GM23338 (cell line): ENCODE results near the gene PROCA1. TPM values are rescaled to one million over a fixed set of nuclear protein-coding genes. Genes with fewer than 3 reads are reported as not detected.

Source experiments
- ATAC-seq: fragments of 200-7000 bp; cut with Tn5 transposase; 3 replicates; pipeline ENCODE4 v1.9.1; 2020
- DNase-seq: peaks from one replicate; pipeline ENCODE4 v3.0.0-alpha.2; 2015; ENCODE audit warnings: low spot score
- H2AFZ ChIP-seq: fragments of 200-600 bp; sonication (generic); 2 replicates; pipeline ENCODE4 v1.8.0; 2016; ENCODE audit warnings: antibody characterized with exemption, mild to moderate bottlenecking, moderate library complexity
- H3F3A ChIP-seq: fragments of 200-600 bp; sonication (generic); replicated peaks from 2 replicates; pipeline ENCODE4 v1.8.0; 2017; ENCODE audit warnings: antibody characterized with exemption, mixed run types, low read depth
- H3K27ac ChIP-seq: fragments of 200-600 bp; sonication (generic); 2 replicates; pipeline ENCODE4 v1.6.1; 2016; ENCODE audit warnings: low read depth
- H3K27me3 ChIP-seq: fragments of 200-600 bp; sonication (generic); 2 replicates; pipeline ENCODE4 v1.8.0; 2016; ENCODE audit warnings: mild to moderate bottlenecking, mixed run types, moderate library complexity; ENCODE audit not compliant: insufficient read depth
- H3K36me3 ChIP-seq: fragments of 200-600 bp; sonication (generic); 2 replicates; pipeline ENCODE4 v1.8.0; 2016; ENCODE audit warnings: mild to moderate bottlenecking; ENCODE audit not compliant: insufficient read depth
- H3K4me1 ChIP-seq: fragments of 200-600 bp; sonication (generic); 2 replicates; pipeline ENCODE4 v1.8.0; 2016; ENCODE audit warnings: mild to moderate bottlenecking, moderate library complexity; ENCODE audit not compliant: insufficient read depth
- H3K4me2 ChIP-seq: fragments of 200-600 bp; sonication (generic); 2 replicates; pipeline ENCODE4 v1.7.1; 2017; ENCODE audit warnings: mixed run types
- H3K4me3 ChIP-seq: fragments of 200-600 bp; sonication (generic); 2 replicates; pipeline ENCODE4 v1.6.1; 2016; ENCODE audit warnings: mixed run types
- H3K79me2 ChIP-seq: fragments of 200-600 bp; sonication (generic); replicated peaks from 2 replicates; pipeline ENCODE4 v1.8.0; 2017; ENCODE audit warnings: mild to moderate bottlenecking; ENCODE audit not compliant: insufficient read depth
- H3K9me2 ChIP-seq: fragments of 200-600 bp; sonication (generic); 2 replicates; pipeline ENCODE4 v1.8.0; 2017; ENCODE audit not compliant: insufficient read depth
- H4K20me1 ChIP-seq: fragments of 200-600 bp; sonication (generic); replicated peaks from 2 replicates; pipeline ENCODE4 v1.8.0; 2017; ENCODE audit warnings: mild to moderate bottlenecking; ENCODE audit not compliant: insufficient read depth
- H3K27ac Mint-ChIP-seq: 2 replicates; pipeline ENCODE4 v1.8.0; 2020; ENCODE audit warnings: inconsistent platforms, mild to moderate bottlenecking, moderate library complexity, mixed read lengths
- H3K27me3 Mint-ChIP-seq: 3 replicates; pipeline ENCODE4 v1.8.0; 2022; ENCODE audit warnings: low read depth, mild to moderate bottlenecking, moderate library complexity, mixed read lengths, inconsistent platforms; ENCODE audit not compliant: insufficient read depth, poor library complexity
- H3K36me3 Mint-ChIP-seq: 3 replicates; pipeline ENCODE4 v1.8.0; 2021; ENCODE audit warnings: low read depth, mild to moderate bottlenecking, inconsistent platforms, moderate library complexity, mixed read lengths
- H3K4me1 Mint-ChIP-seq: 3 replicates; pipeline ENCODE4 v1.8.0; 2020; ENCODE audit warnings: mild to moderate bottlenecking, inconsistent platforms, mixed read lengths
- H3K4me3 Mint-ChIP-seq: 3 replicates; pipeline ENCODE4 v1.8.0; 2021; ENCODE audit warnings: moderate library complexity, mild to moderate bottlenecking, inconsistent platforms, mixed read lengths
- H3K9me3 Mint-ChIP-seq: 3 replicates; pipeline ENCODE4 v1.8.0; 2020; ENCODE audit warnings: moderate library complexity, mild to moderate bottlenecking, inconsistent platforms, mixed read lengths
- CTCF ChIP-seq, 2 experiments: fragments of 200-600 bp in 1 of 2; sonication (generic) in 1 of 2; conservative IDR thresholded peaks; 2 replicates each; pipeline versions ENCODE4 v1.5.1 to v1.6.1; 2016 to 2017; ENCODE audit warnings: antibody characterized with exemption in 2 of 2, low read depth in 2 of 2, mild to moderate bottlenecking in 2 of 2, moderate library complexity in 1 of 2
- EZH2 ChIP-seq: fragments of 200-600 bp; sonication (generic); IDR thresholded peaks from one replicate; pipeline ENCODE4 v1.8.0; 2017; ENCODE audit warnings: antibody characterized with exemption, mild to moderate bottlenecking, low read depth; ENCODE audit not compliant: unreplicated experiment
- EZH2phosphoT487 ChIP-seq: fragments of 200-600 bp; sonication (generic); IDR thresholded peaks from one replicate; pipeline ENCODE4 v1.8.1; 2018; ENCODE audit warnings: antibody characterized with exemption; ENCODE audit not compliant: unreplicated experiment
- JUNB ChIP-seq: IDR thresholded peaks from one replicate; pipeline ENCODE4 v1.6.1; 2016; ENCODE audit warnings: antibody characterized with exemption; ENCODE audit not compliant: unreplicated experiment
- ZNF114 ChIP-seq: fragments of 250-450 bp; sonication (Bioruptor Pico); IDR thresholded peaks from 2 replicates; pipeline ENCODE4 v1.5.0; 2020; ENCODE audit warnings: mild to moderate bottlenecking, moderate library complexity
- polyA plus RNA-seq: library from polyadenylated mRNA; unstranded; fragments of >200 nt; fragmentation: Nextera tagmentation; extraction: Ambion mirVana; gene quantifications from 2 replicates; pipeline ENCODE4 v1.2.1, GENCODE V29; 2016
- total RNA-seq: library from RNA; depleted of rRNA; stranded (reverse); fragments of >200 nt; shearing (Covaris generic); gene quantifications from 2 replicates; pipeline ENCODE4 v1.2.3, GENCODE V29; 2014
- TF ChIP-seq, protein P1 (sequence below): fragments of 250-450 bp; sonication (Bioruptor Pico); IDR thresholded peaks from 2 replicates; pipeline ENCODE4 v1.5.0; 2020; ENCODE audit warnings: mild to moderate bottlenecking, moderate library complexity

The PROCA1 gene
- total and polyA plus RNA-seq, 2 experiments from 2014 or later = 11.3 to 14.4 TPM

DNA sequence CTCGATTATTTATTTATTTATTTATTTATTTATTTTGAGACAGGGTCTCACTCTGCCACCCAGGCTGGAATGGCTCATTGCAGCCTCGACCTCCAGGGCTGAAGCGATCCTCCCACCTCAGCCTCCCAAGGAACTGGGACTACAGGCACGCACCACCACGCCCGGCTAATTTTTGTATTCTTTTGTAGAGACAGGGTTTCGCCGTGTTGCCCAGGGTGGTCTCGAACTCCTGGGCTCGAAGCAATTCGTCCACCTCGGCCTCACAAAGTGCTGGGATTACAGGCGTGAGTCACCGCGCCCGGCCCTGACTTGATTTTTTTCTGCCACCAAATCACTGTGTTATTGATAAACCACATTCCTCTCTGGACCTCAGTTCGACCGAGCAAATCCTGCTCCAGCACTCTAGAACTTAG, 7.3 kb upstream of the PROCA1 start (continued):
- TF ChIP-seq, protein P1, sequence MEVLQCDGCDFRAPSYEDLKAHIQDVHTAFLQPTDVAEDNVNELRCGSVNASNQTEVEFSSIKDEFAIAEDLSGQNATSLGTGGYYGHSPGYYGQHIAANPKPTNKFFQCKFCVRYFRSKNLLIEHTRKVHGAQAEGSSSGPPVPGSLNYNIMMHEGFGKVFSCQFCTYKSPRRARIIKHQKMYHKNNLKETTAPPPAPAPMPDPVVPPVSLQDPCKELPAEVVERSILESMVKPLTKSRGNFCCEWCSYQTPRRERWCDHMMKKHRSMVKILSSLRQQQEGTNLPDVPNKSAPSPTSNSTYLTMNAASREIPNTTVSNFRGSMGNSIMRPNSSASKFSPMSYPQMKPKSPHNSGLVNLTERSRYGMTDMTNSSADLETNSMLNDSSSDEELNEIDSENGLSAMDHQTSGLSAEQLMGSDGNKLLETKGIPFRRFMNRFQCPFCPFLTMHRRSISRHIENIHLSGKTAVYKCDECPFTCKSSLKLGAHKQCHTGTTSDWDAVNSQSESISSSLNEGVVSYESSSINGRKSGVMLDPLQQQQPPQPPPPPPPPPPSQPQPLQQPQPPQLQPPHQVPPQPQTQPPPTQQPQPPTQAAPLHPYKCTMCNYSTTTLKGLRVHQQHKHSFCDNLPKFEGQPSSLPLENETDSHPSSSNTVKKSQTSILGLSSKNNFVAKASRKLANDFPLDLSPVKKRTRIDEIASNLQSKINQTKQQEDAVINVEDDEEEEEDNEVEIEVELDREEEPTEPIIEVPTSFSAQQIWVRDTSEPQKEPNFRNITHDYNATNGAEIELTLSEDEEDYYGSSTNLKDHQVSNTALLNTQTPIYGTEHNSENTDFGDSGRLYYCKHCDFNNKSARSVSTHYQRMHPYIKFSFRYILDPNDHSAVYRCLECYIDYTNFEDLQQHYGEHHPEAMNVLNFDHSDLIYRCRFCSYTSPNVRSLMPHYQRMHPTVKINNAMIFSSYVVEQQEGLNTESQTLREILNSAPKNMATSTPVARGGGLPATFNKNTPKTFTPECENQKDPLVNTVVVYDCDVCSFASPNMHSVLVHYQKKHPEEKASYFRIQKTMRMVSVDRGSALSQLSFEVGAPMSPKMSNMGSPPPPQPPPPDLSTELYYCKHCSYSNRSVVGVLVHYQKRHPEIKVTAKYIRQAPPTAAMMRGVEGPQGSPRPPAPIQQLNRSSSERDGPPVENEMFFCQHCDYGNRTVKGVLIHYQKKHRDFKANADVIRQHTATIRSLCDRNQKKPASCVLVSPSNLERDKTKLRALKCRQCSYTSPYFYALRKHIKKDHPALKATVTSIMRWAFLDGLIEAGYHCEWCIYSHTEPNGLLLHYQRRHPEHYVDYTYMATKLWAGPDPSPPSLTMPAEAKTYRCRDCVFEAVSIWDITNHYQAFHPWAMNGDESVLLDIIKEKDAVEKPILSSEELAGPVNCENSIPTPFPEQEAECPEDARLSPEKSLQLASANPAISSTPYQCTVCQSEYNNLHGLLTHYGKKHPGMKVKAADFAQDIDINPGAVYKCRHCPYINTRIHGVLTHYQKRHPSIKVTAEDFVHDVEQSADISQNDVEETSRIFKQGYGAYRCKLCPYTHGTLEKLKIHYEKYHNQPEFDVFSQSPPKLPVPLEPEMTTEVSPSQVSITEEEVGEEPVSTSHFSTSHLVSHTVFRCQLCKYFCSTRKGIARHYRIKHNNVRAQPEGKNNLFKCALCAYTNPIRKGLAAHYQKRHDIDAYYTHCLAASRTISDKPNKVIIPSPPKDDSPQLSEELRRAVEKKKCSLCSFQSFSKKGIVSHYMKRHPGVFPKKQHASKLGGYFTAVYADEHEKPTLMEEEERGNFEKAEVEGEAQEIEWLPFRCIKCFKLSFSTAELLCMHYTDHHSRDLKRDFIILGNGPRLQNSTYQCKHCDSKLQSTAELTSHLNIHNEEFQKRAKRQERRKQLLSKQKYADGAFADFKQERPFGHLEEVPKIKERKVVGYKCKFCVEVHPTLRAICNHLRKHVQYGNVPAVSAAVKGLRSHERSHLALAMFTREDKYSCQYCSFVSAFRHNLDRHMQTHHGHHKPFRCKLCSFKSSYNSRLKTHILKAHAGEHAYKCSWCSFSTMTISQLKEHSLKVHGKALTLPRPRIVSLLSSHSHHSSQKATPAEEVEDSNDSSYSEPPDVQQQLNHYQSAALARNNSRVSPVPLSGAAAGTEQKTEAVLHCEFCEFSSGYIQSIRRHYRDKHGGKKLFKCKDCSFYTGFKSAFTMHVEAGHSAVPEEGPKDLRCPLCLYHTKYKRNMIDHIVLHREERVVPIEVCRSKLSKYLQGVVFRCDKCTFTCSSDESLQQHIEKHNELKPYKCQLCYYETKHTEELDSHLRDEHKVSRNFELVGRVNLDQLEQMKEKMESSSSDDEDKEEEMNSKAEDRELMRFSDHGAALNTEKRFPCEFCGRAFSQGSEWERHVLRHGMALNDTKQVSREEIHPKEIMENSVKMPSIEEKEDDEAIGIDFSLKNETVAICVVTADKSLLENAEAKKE (CRISPR knock-in tag) = no peak
- TF ChIP-seq EZH2 (no peak), JUNB (no peak), EZH2phosphoT487 (no peak)

DNA sequence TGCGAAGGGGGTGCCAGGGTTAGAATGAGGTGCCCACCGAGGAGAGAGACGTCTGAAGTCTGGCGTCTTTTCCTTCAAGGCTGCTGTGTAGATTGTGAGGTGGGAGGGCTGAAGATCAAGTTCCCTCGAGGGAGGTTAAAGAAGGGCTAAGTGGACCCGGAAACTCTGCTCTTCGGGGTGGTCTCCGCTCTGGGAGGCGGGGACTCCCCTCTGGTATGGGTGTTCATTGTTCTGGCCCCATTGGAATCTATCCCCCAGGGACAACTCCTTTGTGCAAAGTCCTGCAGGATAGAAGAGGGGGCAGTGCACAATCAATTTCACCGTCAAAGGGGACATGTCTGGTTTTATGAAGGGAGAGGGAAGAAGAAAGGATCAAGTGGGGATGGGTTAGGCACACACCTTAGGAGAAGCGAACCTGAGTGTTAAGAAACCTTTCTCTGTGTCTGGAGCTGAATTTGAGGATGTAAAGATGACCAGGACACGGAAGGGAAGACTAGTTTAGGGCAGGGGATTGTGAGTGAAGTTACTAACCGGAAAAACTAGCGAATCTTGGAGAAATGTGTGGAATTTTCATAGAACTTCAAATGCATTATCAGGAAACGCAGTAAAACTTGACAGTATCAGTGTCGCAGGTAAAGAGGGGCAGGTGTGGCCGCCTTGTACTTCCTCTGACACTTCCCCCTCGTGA, 6.8 kb upstream of the PROCA1 start:
- Histone ChIP-seq H2AFZ (no peak overlapping the region), H3K36me3 (peaks cover 42% of the 10 kb centered on the region), H3K4me2 (peak overlapping the region; percentile 84), H3K79me2 (peaks cover 54% of the 10 kb centered on the region), H3K9me2 (no peaks in the 10 kb centered on the region), H3K27ac (peak overlapping the region; percentile 98), H3K27me3 (no peaks in the 10 kb centered on the region), H4K20me1 (peaks cover 31% of the 10 kb centered on the region), H3F3A (peaks cover 56% of the 10 kb centered on the region), H3K4me1 (peaks cover 34% of the 10 kb centered on the region), H3K4me3 (peak overlapping the region; percentile 98)
- peak; percentile 5 for ATAC-seq
- peak; percentile 68 for DNase-seq
- Mint-ChIP-seq H3K36me3 (peaks cover 67% of the 10 kb centered on the region), H3K27me3 (peaks cover 30% of the 10 kb centered on the region), H3K9me3 (peaks cover 5% of the 10 kb centered on the region), H3K4me1 (peaks cover 53% of the 10 kb centered on the region), H3K4me3 (peak overlapping the region; percentile 100), H3K27ac (peak overlapping the region; percentile 97)
- TF ChIP-seq EZH2 (no peak), JUNB (no peak), CTCF (conservative IDR thresholded peaks at IDR 0.05; ENCODE audit: low read depth in 2 of 2) (no peak), ZNF114 (no peak), EZH2phosphoT487 (no peak)
- TF ChIP-seq, protein P1 (CRISPR knock-in tag) = no peak
